HG02973 (cell line): ENCODE results near the gene POLA1.
"Not testable (repeated sequence)": the region's sequence is repeated elsewhere in the genome, so short reads cannot be mapped to it uniquely, and the experiment has no call there.

Experiments used
- ATAC-seq: cut with Tn5 transposase; IDR thresholded peaks from one replicate; pipeline ENCODE4 v1.9.1; 2021; ENCODE audit warnings: moderate library complexity; ENCODE audit not compliant: unreplicated experiment

The POLA1 gene

DNA sequence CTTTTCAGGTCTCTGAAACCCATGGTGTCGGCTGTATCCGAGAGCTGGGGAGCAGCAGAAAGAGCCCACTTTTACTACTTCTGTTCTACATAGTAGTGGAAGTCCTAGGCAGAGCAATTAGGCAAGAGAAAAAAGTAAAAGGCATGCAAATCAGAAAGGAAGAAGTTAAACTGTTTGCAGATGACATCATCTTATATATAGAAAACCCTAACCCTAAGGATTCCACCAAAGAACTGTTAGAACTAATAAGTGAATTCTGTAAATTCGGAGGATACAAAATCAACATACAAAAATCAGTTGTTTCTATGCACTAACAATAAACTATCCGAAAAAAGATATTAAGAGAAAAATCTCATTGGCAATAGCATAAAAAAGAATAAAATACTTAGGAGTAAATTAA is 95.3 kb downstream of the POLA1 start:
- ATAC-seq: no peak

DNA sequence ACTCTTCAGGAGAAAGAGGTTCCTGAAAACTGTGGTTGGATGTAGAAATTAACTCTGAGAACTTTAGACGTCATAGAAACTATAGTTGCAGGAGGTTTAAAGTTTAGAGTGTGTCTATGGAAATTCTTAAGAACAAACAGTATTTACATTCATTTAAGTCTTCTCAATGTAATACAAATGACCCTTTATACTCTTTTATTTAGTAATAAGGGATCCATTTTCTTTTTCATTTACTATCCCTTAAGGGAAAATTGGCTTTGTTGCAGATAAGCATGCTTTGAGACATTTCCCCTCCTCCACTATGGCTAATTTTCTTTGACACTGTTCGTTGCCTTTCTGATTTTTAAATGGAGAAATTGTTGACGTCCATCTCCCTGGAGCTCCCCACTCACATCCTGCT is 96.4 kb downstream of the POLA1 start:
- ATAC-seq: no peak

DNA sequence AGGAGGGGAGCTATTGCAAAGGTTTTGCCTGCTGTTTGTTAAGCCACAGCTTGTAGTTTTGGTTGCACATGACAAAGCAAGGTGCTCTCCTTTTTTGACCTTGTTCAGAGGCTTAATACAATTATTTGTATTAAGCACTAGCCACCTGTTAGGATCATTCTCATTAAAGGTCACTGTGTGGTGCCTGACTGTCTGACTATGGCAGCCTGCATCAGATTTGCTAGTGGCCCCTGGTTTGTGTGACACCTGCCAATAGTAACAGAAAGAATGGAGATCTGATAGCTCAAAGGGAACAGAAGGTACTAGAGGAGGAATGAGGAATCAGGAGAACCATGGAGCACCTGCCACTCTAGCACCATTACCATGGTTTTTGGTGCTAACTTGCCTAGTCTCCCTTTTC is 102.5 kb downstream of the POLA1 start:
- no peak for ATAC-seq

DNA sequence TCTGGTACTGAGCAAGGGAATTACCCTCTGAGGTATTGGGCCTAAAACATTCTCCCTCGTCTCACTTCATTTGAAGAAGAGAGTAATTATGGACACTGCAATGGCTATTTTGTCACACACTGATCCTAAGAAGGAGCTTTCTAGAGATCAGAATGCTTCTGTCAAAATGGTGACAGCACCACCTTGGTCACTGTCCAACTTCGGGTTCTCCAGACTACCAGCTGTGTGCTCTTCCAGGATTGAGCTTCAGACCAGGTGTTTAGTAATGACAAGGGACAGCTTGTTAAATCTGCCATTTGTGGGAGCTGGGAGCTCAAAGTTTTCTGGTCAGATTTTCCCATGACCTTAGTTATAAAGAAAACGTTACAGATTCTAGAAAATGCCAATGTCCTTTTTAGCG is 105.4 kb downstream of the POLA1 start:
- ATAC-seq: no peak

DNA sequence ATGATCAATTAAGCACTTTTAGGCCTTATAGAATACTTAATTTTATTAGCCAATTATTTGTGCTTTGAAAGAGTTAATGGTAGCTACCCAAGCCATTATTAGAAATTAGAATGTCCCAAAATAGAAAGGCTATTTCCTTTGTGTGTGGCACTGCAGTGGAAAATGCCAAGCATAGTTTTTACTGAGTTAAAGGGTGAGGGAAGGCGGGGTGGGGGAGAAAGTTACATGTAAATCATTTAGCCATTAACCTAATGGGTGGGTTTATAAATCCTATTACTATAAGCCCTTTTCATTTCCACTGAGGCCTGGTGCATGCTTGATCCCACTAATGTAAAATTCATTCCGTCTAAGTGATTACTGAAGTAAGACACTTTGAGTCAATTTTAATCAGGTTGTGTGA is 105.8 kb downstream of the POLA1 start:
- ATAC-seq: no peak

DNA sequence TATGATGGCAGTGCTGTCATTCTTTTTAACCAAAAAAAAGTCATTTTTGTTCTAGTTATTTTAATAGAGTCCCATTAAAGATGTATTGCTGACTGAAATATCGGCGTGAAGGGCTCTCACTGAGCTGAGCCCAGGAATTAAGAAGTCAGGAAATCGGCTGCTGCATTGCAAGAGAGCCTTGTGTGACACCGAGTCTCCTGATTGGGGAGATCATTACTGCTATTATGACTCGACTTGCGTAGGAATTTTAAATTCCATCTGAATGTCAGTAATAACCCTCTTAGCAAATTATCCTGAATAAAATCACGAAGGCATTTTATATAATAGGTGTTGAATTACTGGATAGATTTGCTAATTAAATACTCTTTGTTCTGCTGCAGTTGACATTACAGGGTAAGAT is 111.5 kb downstream of the POLA1 start:
- no peak for ATAC-seq

DNA sequence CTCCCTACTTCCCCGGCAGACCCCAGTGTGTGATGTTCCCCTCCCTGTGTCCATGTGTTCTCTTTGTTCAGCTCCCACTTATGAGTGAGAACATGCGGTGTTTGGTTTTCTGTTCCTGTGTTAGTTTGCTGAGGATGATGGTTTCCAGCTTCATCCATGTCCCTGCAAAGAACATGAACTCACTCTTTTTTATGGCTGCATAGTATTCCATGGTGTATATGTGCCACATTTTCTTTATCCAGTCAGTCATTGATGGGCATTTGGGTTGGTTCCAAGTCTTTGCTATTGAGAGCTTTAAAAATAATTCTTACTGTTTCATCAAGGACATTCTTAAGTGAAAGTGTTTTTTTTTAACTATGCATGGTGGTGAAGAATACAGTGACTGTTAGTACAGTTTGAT is 126.1 kb downstream of the POLA1 start:
- ATAC-seq: not testable (repeated sequence)

DNA sequence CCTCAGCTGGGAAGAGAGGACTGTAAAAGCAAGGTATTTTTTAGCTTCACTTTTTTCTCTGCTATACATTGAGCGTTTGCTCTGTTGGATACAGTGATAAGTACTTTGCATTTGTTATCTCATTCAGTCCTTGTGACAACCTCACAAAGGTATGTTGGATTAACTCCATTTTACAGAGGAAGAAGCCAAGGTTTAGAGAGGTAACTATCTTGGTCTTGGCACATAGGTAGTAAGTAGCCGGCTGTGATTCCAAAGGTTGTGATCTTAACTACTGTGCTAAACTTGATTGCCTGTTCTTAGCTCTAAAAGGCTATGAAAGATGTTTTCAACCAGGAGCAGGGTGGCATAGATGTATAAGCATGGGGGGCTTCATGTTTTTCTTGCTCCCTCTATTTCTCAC is 134.4 kb downstream of the POLA1 start:
- ATAC-seq: no peak

DNA sequence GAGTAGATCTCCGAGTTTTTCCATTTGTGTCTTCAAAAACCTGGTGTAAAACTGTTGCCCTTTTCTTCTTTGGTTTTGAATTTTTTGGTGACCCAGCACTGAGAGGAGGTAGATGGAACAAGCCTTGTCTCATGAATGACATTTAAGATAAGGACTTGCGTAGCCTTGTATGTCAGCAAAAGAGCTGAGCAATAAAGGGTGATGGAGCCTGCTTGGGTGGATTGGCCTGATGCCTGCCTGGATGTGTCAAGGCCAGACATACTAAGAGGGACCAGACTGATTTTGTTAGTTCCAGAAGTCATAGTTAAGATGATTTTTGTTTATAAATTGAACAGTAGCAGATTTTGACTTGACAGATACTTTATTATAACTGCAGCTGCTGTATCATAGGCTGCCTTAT is 134.9 kb downstream of the POLA1 start:
- ATAC-seq: no peak

DNA sequence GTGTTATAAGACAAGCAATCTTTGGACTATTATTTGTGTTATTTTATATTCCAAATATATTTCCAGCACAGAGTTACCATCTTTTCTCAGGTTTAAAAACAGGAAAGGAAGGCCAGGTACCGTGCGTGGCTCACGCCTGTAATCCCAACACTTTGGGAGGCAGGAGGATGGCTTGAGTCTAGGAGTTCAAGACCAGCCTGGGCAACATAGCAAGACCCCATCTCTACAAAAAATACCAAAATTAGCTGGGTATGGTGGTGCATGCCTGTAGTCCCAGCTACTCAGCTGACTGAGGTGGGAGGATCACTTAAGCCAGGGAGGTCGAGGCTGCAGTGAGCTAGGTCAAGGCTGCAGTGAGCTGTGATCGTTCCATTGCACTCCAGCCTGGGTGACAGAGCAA is 140.0 kb downstream of the POLA1 start:
- no peak for ATAC-seq

DNA sequence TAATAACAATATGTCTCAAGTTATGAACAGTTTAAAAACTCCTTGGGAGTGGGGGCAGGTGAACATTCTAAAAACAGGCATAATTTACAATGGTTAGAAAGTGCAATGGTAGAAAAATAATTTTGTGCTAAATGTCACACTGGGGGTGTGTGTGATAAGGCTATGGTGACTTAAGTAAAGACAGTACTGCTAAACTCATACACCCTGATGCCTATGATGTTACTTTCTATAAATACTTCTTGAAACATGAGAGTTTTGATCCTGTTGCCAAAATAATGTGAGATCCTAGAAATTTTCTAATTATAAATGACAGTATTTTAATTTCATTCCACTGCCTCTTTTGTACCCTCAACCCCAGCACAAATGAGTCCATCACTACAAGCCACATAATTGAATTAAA is 144.2 kb downstream of the POLA1 start:
- no peak for ATAC-seq

DNA sequence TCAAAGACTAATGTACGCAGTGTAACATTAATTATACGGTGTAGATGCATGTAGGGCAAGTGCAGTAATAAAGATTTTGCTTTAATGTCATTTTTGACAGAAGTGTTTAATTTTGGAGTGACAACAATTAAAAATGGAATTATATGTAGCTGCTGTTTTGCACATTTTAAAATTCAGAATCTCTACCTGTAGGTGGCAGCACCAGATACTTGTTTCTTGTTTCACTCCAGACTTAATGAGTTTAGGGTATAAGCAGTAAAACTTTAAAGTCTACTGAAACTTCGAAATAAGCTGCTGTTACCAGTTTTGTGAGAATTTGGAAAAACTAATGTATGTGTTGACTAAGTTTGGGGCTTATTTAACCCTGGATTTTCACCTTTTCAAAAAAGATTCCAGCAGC is 144.9 kb downstream of the POLA1 start:
- no peak for ATAC-seq

DNA sequence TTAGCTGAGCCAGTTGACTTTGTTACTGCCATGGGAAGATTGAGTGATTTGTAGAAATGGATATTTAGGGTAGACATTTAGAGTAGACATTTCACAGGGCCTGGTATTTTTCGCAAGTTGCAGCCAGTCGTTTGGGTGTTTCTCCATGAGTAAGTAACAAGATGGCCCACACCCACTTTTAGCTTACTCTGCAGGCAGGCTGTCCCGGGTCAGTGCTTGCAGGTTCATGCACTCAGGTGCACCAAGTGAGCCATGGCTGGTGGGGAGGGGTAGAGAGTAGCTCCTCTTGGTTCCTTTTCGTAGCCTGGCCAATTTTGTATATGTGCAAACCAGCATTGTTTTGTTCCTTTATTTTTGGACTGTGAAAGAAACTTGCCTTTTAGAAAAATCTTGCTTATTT is 145.6 kb downstream of the POLA1 start:
- no peak for ATAC-seq

DNA sequence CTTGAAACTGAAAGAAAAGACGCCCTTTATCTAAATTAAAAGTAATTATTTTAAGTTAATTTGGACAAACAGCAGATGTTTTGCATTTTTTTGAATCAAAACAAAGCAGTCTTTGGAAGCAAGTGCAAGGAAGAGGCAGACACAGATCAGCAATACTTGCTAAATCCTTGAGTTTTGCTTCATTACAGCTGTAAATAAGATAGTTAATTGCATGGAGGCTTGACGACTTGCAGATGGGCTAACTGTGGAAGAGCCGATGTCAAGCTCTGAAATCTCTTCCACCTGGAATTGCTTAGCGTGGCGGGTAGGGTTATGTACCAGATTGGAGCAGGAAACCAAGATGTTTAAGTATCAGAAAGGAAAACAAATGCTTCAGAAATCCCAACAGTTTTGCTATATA is 148.8 kb downstream of the POLA1 start:
- no peak for ATAC-seq

DNA sequence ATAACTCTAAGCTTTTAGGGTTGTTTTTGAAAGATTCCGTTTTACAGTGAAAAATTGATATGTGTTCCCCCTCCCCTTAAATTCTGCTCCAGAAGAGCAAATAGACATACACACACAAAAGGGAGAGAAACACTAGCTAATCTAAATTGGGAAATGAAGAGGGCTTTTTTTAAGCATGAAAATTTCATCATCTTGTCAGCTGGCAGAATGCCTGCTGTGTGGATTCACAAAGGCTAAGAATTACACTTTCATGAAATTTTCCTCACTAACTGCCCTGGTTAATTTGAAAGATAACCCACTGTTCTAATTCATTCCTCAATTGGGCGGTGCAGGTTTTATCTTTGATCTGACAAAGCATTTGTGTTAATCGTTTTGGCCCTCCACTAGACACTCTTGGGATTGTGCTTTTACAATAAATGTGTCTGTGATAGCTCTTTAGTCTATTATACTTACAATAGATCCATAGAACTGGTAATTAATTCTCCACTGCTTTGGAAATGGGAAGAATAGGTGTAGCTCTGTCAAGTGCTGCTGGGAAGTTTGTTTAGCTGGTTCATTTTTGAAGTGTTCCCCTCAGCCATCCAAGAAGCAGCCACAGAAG is 152.9 kb downstream of the POLA1 start:
- ATAC-seq: no peak

DNA sequence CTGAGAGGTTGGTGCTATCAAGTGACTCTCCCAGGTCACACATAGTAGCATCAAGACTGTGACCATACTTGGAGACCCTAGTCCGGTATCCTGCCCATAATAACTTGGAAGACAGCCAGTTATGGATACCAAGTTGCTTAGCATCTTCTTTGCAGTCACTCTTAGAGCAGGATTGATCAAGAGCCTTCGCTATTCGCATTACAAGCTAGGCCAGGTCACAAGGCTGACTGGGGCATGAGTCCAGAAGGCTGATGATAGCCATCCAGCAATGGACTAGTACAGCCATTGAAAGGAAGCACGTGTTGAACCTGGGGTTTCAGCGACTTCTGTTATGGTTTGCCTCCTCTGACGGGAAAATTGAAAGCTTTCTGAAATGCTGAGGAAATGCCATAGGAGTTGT is 157.6 kb downstream of the POLA1 start:
- ATAC-seq: no peak

DNA sequence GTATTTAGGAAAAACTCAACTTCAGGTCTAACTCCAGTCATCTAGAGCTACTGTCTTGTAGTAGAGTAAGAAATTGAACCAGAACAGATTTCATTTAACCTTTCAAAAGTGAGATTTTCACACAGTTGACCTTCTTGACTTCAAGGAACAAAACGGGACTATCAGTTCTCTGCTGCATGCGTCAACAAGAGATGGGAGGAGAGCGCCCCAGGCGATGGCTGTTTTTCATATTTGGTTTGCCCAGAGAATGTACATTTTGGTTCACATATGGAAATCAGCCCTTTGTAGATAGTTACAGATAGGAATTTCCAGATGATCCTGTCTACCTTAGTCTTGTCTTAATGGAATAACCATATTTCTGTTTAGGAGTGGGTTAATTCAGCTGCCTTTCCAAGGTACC is 158.1 kb downstream of the POLA1 start:
- ATAC-seq: no peak

DNA sequence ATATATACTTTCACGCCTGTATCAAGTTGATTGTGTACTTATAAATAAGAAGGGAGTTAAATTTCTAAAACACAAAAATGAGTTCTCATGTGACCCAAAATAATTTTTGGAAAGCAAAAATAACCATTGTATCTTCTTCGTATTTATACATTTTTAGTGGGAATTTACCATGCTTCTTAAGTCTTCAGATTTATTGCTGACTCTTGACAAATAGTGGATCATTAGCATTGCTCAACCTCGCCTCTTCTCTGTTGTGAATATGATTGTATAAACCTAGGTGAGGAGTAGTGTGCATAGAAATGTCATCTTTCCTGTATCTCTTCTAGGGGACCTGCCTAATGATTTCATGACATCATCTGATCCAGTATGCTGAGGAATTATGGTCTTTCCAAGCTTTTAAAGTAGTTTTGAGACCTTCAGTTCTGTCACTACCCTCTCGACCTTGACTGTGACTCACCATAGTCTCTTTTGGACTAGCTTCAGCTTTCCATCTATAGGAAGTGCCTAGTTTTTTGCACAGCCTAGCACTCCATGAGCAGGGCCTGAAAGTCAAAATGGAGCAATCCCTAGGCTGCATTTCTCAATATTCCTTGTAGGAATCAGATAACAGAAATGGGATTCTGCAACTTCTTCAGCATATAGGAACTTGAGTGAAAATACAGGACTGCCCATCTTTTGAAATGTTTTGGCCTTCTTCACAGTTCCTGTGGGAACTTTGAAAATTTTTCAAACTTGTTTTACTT is 164.5 kb downstream of the POLA1 start:
- ATAC-seq: no peak

DNA sequence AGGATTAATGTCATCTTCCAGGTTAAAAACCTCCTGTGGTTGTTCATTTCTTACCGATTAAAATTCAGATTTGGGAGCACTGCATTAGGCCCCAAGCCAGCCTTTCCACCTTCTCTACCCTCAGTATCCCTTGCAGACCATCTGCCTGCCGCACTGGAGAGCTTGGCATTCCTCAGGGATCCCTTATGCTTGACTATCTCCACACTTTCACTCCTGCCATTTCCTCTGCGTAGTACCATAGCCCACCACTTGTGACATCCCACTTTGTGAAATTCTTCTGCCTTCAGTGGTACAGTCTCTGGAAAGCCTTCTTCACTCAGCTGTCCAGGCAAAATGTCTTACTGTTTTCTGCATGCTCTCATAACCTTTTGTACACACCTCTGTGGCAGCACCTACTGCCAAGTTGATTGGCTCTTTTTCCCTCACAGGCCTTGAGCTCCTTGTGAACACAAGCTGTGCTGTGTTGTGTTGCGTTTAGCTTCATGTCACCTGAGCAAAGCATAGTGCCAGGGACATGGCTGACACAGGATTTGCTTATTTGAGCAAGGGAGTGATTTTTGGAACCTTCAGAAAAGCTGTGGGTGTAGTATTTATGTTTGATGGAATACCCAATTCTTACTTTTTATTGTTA is 165.6 kb downstream of the POLA1 start:
- no peak for ATAC-seq

DNA sequence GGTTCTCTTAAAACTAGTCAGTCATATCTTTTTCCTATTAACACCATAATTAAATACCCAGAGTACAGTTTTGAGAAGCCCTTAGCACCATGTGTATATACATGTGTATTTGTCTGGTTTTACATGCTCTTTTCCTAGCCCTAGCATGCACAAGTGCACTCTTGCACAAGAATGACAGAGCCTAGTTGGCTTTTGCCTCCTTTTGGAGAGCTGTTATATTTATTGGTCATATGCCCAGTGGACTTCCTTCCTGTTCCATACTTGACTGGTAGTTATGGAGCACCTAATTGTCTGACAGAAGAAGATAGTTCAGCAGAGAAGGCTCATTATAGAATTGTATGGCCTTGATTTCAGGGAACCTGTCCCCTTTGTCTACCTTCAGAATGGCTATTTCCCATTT is 166.4 kb downstream of the POLA1 start:
- no peak for ATAC-seq

DNA sequence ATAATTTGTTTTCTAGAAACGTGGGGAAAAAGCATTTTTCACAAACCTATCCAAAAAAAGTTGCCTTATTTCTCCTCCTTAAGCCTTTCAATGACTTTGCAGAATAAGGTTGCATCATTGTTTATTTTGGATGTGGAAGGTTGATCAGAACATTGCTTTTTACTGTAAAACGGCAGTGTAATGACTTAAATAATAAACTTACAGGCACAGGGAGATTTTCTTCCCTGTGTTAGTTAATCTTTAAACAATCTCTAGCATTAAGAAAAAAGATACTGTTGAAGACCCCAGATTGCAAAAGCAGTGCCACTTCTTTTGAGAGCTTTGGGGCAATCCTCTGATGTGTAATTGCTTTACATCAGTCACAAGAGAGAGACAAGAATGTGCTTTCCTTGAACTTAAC is 168.6 kb downstream of the POLA1 start:
- no peak for ATAC-seq

DNA sequence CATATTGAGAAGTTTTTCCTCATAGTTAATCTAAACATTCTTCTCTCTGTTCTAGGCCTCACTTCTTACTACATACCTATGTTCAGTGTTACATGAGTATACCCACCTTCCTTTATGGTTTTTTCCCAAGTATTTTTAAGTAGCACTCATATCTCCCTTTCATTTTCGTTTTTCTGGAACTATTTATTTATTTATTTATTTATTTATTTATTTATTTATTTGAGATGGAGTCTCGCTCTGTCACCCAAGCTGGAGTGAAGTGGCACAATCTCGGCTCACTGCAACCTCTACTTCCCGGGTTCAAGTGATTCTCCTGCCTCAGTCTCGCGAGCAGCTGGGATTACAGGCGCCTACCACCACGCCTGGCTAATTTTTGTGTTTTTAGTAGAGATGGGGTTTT is 170.1 kb downstream of the POLA1 start:
- not testable (repeated sequence) for ATAC-seq

DNA sequence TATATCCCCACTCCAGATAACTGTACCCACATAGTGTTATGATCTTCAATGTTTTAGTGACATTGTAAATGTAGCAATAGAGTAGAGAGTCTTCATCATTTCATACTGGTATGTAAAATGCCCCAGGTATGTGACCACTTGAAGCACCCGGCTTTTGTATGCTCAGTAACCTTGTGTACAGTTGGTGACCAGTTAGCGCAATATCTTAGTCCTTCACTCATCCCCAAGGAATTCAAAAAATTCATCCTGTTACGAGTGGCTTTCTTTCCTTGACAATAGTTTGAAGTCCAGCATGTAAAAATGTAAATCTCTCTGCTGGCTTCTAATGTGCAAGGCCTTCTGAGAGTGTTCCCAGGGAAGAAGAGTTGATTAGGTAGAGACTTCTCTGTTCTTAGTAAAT is 176.4 kb downstream of the POLA1 start:
- ATAC-seq: no peak
